Keratinocyte (primary cell): Measurements from ENCODE around the gene TMEM127. TPM values are rescaled to one million over a fixed set of nuclear protein-coding genes. Genes with fewer than 3 reads are reported as not detected.

Source experiments
- DNase-seq: peaks from one replicate; pipeline ENCODE4 v3.0.0-alpha.2; 2011; ENCODE audit warnings: low read depth, missing footprints, low spot score
- FAIRE-seq: peaks from 2 replicates; lab custom pipeline; 2011; peaks lifted over from hg19 to GRCh38; lab: Jason Lieb, UNC
- H2AFZ ChIP-seq: 2 replicates; pipeline ENCODE4 v1.6.0; 2012; ENCODE audit warnings: low read length, control low read depth, inconsistent platforms; ENCODE audit not compliant: control insufficient read depth
- H3K27ac ChIP-seq: 2 replicates; pipeline ENCODE4 v1.5.1; 2011; ENCODE audit warnings: low read length; ENCODE audit not compliant: control insufficient read depth, insufficient read depth
- H3K27me3 ChIP-seq: 3 replicates; pipeline ENCODE4 v1.6.0; 2011; ENCODE audit warnings: low read length; ENCODE audit not compliant: control insufficient read depth, insufficient read depth; ENCODE audit errors: extremely low read depth
- H3K36me3 ChIP-seq, 2 experiments: 2 replicates in 1 of 2; 3 replicates in 1 of 2; pipeline ENCODE4 v1.5.1; 2011; ENCODE audit warnings: low read length in 2 of 2, mild to moderate bottlenecking in 1 of 2; ENCODE audit not compliant: control insufficient read depth in 2 of 2, insufficient read depth in 2 of 2; ENCODE audit errors: extremely low read depth in 1 of 2
- H3K4me1 ChIP-seq: 3 replicates; pipeline ENCODE4 v1.5.1; 2011; ENCODE audit warnings: low read length; ENCODE audit not compliant: control insufficient read depth, insufficient read depth; ENCODE audit errors: extremely low read depth
- H3K4me2 ChIP-seq: 3 replicates; pipeline ENCODE4 v1.6.0; 2011; ENCODE audit warnings: low read depth, low read length; ENCODE audit not compliant: control insufficient read depth, insufficient read depth; ENCODE audit errors: extremely low read depth
- H3K4me3 ChIP-seq, 3 experiments: fragments of 200-600 bp in 1 of 3; sonication (generic) in 1 of 3; 2 replicates in 2 of 3; 3 replicates in 1 of 3; pipeline ENCODE4 v1.5.1; 2011 to 2016; ENCODE audit warnings: low read length in 3 of 3, mild to moderate bottlenecking in 3 of 3, control low read depth in 2 of 3, inconsistent platforms in 1 of 3, low read depth in 1 of 3, mixed read lengths in 1 of 3, mixed run types in 1 of 3, moderate library complexity in 1 of 3; ENCODE audit not compliant: control insufficient read depth in 2 of 3, insufficient read depth in 2 of 3; ENCODE audit errors: extremely low read depth in 1 of 3
- H3K79me2 ChIP-seq: 2 replicates; pipeline ENCODE4 v1.6.0; 2012; ENCODE audit warnings: low read length; ENCODE audit not compliant: control insufficient read depth, insufficient read depth
- H3K9ac ChIP-seq: 3 replicates; pipeline ENCODE4 v1.6.0; 2011; ENCODE audit warnings: low read length; ENCODE audit not compliant: control insufficient read depth, insufficient read depth; ENCODE audit errors: extremely low read depth
- H3K9me1 ChIP-seq: 3 replicates; pipeline ENCODE4 v1.6.0; 2011; ENCODE audit warnings: low read length; ENCODE audit not compliant: control insufficient read depth, insufficient read depth; ENCODE audit errors: extremely low read depth
- H3K9me3 ChIP-seq: 2 replicates; pipeline ENCODE4 v1.5.1; 2012; ENCODE audit warnings: low read depth, low read length; ENCODE audit not compliant: control insufficient read depth
- H4K20me1 ChIP-seq: 3 replicates; pipeline ENCODE4 v1.6.0; 2011; ENCODE audit warnings: low read length; ENCODE audit not compliant: control insufficient read depth, insufficient read depth; ENCODE audit errors: extremely low read depth
- EZH2 ChIP-seq: IDR thresholded peaks from one replicate; pipeline ENCODE4 v1.6.1; 2012; ENCODE audit warnings: inconsistent platforms, mild to moderate bottlenecking, low read length, moderate library complexity
- dilution Hi-C: fragments of 300-500 bp; cut with MboI; formaldehyde crosslinking; loops from one replicate; pipeline ENCODE4 v1.7.0; 2020; ENCODE audit warnings: low sequenced_read_pairs; ENCODE audit not compliant: extremely low pct_ligation_motif_present
- polyA plus RNA-seq, 5 experiments: library from polyadenylated mRNA; depleted of rRNA in 3 of 5; stranded (reverse) in 3 of 5; stranded (forward) in 1 of 5; unstranded in 1 of 5; fragments of >200 nt; gene quantifications; 1 replicate in 1 of 5; 2 replicates in 3 of 5; 3 replicates in 1 of 5; pipeline versions ENCODE4 v1.2.1 to v1.2.3, GENCODE V29; 2011 to 2012; ENCODE audit warnings: missing spikeins in 2 of 5, low read depth in 1 of 5, low replicate concordance in 1 of 5
- TF ChIP-seq, protein P1 (sequence below), 3 experiments: IDR thresholded peaks in 1 of 3; conservative IDR thresholded peaks in 1 of 3; optimal IDR thresholded peaks in 1 of 3; 2 replicates in 2 of 3; 3 replicates in 1 of 3; pipeline versions ENCODE3 to v1.5.1; 2011; ENCODE audit warnings: low read length in 3 of 3, mild to moderate bottlenecking in 3 of 3, moderate library complexity in 2 of 3, control low read depth in 1 of 3, inconsistent platforms in 1 of 3; ENCODE audit not compliant: insufficient read depth in 2 of 3; ENCODE audit errors: extremely low read depth in 1 of 3

TMEM127 gene
- polyA plus RNA-seq, 1 donor (not counting 4 experiments of a cell fraction or from before 2014, with no cell fraction given) = 30.8 TPM

DNA sequence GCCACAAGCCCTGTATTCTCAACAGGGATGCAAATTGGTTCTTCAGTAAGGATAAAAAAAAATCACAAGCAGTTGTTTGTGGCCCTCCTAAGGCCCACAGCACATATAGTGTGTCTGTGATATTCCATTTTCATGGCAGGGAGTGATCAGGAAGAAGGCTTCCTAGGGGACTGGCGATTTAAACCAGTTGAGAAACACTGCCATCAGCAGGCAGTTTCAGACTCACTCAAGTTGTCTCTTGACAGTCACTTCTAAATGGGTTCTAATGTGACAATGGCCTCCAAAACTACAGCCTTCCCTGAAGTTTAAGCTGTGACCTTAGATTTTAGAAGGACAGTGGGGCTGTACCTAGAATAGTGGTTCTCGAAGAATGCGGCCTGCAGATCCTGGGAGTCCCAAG, 6.2 kb upstream of the TMEM127 start:
- H3K4me2 ChIP-seq = no peak overlapping the region
- no peaks in the 10 kb centered on the region for H4K20me1 ChIP-seq
- H3K79me2 ChIP-seq = peaks cover 10% of the 10 kb centered on the region
- dilution Hi-C loops = no loop called here
- H3K9me1 ChIP-seq = peaks cover 5% of the 10 kb centered on the region
- H3K4me3 ChIP-seq = no peak overlapping the region
- H3K27me3 ChIP-seq = no peaks in the 10 kb centered on the region
- H3K4me1 ChIP-seq = peaks cover 7% of the 10 kb centered on the region
- H3K36me3 ChIP-seq = peaks cover 31 to 44% of the 10 kb centered on the region in 2 experiments
- no peak for FAIRE-seq
- no peak overlapping the region for H3K27ac ChIP-seq
- DNase-seq = no peak
- no peak overlapping the region for H2AFZ ChIP-seq
- no peaks in the 10 kb centered on the region for H3K9me3 ChIP-seq
- no peak for TF ChIP-seq EZH2
- H3K9ac ChIP-seq = no peak overlapping the region

DNA sequence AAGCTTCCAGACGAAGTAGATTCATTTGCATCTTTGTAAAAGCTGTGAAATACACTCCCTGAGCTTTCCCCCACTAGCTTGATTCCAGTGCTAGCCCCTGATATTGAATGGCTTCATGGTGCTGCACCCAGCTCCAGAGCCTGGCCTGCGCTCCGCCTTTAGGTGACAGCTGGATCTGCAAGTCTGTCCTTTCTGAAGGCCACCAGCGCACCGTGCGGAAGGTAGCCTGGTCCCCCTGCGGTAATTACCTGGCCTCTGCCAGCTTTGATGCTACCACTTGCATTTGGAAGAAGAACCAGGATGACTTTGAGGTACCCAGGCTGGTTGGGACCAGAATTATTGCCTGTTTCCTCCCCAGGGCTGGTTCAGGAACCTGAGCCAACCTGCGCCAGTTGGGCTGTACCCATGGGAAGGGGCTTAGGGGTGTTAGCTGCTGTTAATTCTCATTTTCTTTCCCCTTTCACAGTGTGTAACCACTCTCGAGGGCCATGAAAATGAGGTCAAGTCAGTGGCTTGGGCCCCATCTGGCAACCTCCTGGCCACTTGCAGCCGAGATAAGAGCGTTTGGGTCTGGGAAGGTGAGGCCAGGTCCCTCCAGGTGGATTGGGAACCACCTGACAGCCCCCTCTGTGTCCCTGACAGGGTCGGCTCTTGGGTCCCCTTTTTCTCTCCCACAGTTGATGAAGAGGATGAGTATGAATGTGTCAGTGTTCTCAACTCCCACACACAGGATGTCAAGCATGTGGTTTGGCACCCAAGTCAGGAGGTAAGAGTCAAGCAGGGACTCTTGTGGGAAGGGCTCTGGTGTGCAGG, 1.6 kb upstream of the TMEM127 start:
- TF ChIP-seq, protein P1, sequence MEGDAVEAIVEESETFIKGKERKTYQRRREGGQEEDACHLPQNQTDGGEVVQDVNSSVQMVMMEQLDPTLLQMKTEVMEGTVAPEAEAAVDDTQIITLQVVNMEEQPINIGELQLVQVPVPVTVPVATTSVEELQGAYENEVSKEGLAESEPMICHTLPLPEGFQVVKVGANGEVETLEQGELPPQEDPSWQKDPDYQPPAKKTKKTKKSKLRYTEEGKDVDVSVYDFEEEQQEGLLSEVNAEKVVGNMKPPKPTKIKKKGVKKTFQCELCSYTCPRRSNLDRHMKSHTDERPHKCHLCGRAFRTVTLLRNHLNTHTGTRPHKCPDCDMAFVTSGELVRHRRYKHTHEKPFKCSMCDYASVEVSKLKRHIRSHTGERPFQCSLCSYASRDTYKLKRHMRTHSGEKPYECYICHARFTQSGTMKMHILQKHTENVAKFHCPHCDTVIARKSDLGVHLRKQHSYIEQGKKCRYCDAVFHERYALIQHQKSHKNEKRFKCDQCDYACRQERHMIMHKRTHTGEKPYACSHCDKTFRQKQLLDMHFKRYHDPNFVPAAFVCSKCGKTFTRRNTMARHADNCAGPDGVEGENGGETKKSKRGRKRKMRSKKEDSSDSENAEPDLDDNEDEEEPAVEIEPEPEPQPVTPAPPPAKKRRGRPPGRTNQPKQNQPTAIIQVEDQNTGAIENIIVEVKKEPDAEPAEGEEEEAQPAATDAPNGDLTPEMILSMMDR (optimal IDR thresholded peaks at IDR 0.05 in 1 of 3, IDR thresholded peaks at IDR 0.05 in 1 of 3, conservative IDR thresholded peaks at IDR 0.05 in 1 of 3; ENCODE audit: extremely low read depth in 1 of 3, insufficient read depth in 2 of 3, low read length in 3 of 3) = peak; percentile 51 to 63 (median 55)
- no peak for TF ChIP-seq EZH2
- no peak for DNase-seq

More for the DNA sequence above, 1.6 kb upstream of the TMEM127 start:
- peaks cover 5% of the 10 kb centered on the region for H3K9me1 ChIP-seq
- no peaks in the 10 kb centered on the region for H4K20me1 ChIP-seq
- H3K9ac ChIP-seq = peak overlapping the region; percentile 85
- peaks cover 23 to 29% of the 10 kb centered on the region in 2 experiments for H3K36me3 ChIP-seq
- H3K4me1 ChIP-seq = peaks cover 20% of the 10 kb centered on the region
- dilution Hi-C loops = no loop called here
- no peaks in the 10 kb centered on the region for H3K27me3 ChIP-seq
- no peak for FAIRE-seq
- no peaks in the 10 kb centered on the region for H3K9me3 ChIP-seq
- H2AFZ ChIP-seq = no peak overlapping the region
- H3K4me2 ChIP-seq = peak overlapping the region; percentile 85
- no peak overlapping the region for H3K27ac ChIP-seq
- H3K79me2 ChIP-seq = peaks cover 46% of the 10 kb centered on the region
- peak overlapping the region; percentile 90 to 100 (median 97) for H3K4me3 ChIP-seq
